C4-2B (cell line): Measurements from ENCODE around the gene CABLES1.

Experiments
- H3K27ac ChIP-seq: fragments of 450-650 bp; 2 replicates; pipeline ENCODE4 v1.5.1; 2017
- CTCF ChIP-seq: fragments of 450-650 bp; conservative IDR thresholded peaks from 2 replicates; pipeline ENCODE4 v1.5.1; 2017; ENCODE audit warnings: mild to moderate bottlenecking
- ZFX ChIP-seq: fragments of 450-650 bp; IDR thresholded peaks from 2 replicates; pipeline ENCODE4 v1.6.1; 2017

Gene CABLES1

GRCh38 chr18:23145621-23146020 lies 10.3 kb downstream of the CABLES1 start:
- H3K27ac ChIP-seq, result no peak overlapping the region
- TF ChIP-seq ZFX (no peak), CTCF (no peak)

- H3K27ac ChIP-seq, result no peak overlapping the region
- TF ChIP-seq CTCF (no peak), ZFX (no peak)
Observed at GRCh38 chr18:23146861-23147469, 11.7 kb downstream of the CABLES1 start.

- TF ChIP-seq CTCF, result no peak
- no peak for TF ChIP-seq ZFX
- H3K27ac ChIP-seq, result no peak overlapping the region
Observed at GRCh38 chr18:23148382-23148781, 13.1 kb downstream of the CABLES1 start.

GRCh38 chr18:23149570-23149969 lies 14.3 kb downstream of the CABLES1 start:
- H3K27ac ChIP-seq, result no peak overlapping the region
- no peak for TF ChIP-seq CTCF
- TF ChIP-seq ZFX, result no peak

GRCh38 chr18:23151414-23152099 lies 16.3 kb downstream of the CABLES1 start:
- H3K27ac ChIP-seq, result no peak overlapping the region
- TF ChIP-seq ZFX (no peak), CTCF (no peak)

- TF ChIP-seq ZFX, result no peak
- TF ChIP-seq CTCF, result no peak
- no peak overlapping the region for H3K27ac ChIP-seq
Observed at GRCh38 chr18:23154030-23154429, 18.7 kb downstream of the CABLES1 start.

GRCh38 chr18:23154823-23155500 lies 19.7 kb downstream of the CABLES1 start:
- no peak overlapping the region for H3K27ac ChIP-seq
- no peak for TF ChIP-seq CTCF
- TF ChIP-seq ZFX, result no peak
